DND-41 (cell line): ENCODE measurements around the gene COL20A1.

Source experiments
- ATAC-seq: fragments of 200-7000 bp; cut with Tn5 transposase; 3 replicates; pipeline ENCODE4 v1.9.1; 2021; ENCODE audit warnings: low read depth; ENCODE audit not compliant: insufficient read depth
- DNase-seq: peaks from one replicate; pipeline ENCODE4 v3.0.0-alpha.2; 2020
- H2AFZ ChIP-seq: 2 replicates; pipeline ENCODE4 v1.6.0; 2012; ENCODE audit warnings: low read depth, low read length
- H3K27ac ChIP-seq: 2 replicates; pipeline ENCODE4 v1.5.1; 2012; ENCODE audit warnings: low read length, inconsistent platforms
- H3K27me3 ChIP-seq: fragments of 200-600 bp; sonication (generic); 2 replicates; pipeline ENCODE4 v1.6.0; 2012; ENCODE audit warnings: low read length, mild to moderate bottlenecking, inconsistent platforms; ENCODE audit not compliant: insufficient read depth, poor library complexity
- H3K36me3 ChIP-seq: 2 replicates; pipeline ENCODE4 v1.5.1; 2012; ENCODE audit warnings: low read length, inconsistent platforms; ENCODE audit not compliant: insufficient read depth
- H3K4me1 ChIP-seq: 2 replicates; pipeline ENCODE4 v1.5.1; 2012; ENCODE audit warnings: mild to moderate bottlenecking, low read length; ENCODE audit not compliant: insufficient read depth
- H3K4me2 ChIP-seq: 2 replicates; pipeline ENCODE4 v1.6.0; 2012; ENCODE audit warnings: mild to moderate bottlenecking, moderate library complexity, low read length, inconsistent platforms; ENCODE audit not compliant: insufficient read depth
- H3K4me3 ChIP-seq, 2 experiments: fragments of 200-600 bp in 1 of 2; shearing (Covaris generic) in 1 of 2; 2 replicates each; pipeline ENCODE4 v1.5.1; 2012 to 2016; ENCODE audit warnings: inconsistent platforms in 2 of 2, low read length in 2 of 2, mild to moderate bottlenecking in 2 of 2, low read depth in 1 of 2, moderate library complexity in 1 of 2
- H3K79me2 ChIP-seq: 2 replicates; pipeline ENCODE4 v1.6.0; 2012; ENCODE audit warnings: low read length, inconsistent platforms; ENCODE audit not compliant: insufficient read depth
- H3K9ac ChIP-seq: 2 replicates; pipeline ENCODE4 v1.6.0; 2012; ENCODE audit warnings: low read depth, mild to moderate bottlenecking, inconsistent platforms, low read length, moderate library complexity
- H3K9me3 ChIP-seq: 2 replicates; pipeline ENCODE4 v1.5.1; 2012; ENCODE audit warnings: low read length, moderate library complexity, mild to moderate bottlenecking, inconsistent platforms; ENCODE audit not compliant: insufficient read depth, severe bottlenecking
- H4K20me1 ChIP-seq: 2 replicates; pipeline ENCODE4 v1.6.0; 2012; ENCODE audit warnings: low read length; ENCODE audit not compliant: insufficient read depth
- EZH2 ChIP-seq: IDR thresholded peaks from 3 replicates; pipeline ENCODE4 v1.6.1; 2012; ENCODE audit warnings: borderline replicate concordance, low read depth, mild to moderate bottlenecking, moderate library complexity, low read length, inconsistent platforms; ENCODE audit not compliant: severe bottlenecking
- TF ChIP-seq, protein P1 (sequence below): IDR thresholded peaks from 2 replicates; pipeline ENCODE4 v1.5.1; 2012; ENCODE audit warnings: borderline replicate concordance, low read length, moderate library complexity, mild to moderate bottlenecking; ENCODE audit not compliant: poor library complexity, severe bottlenecking; ENCODE audit errors: extremely low read depth

The COL20A1 gene

DNA sequence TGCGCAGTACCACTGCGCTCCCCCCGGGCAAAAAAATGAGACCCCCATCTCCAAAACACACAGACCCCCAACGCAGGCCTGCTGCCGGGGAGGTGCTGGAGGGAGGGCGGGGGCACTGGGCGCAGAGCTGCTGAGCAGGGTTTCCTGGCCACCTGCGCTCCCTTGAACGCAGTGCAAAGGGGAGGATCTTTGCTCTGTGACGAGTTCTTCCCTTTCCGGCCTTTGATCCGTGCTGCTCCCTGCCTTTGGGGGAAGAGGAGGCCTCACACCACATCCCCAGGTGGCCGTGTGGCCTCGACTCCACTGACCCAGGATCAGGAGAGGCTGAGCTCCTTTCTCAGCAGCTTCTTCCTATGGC is 8.9 kb upstream of the COL20A1 start:
- peak overlapping the region; percentile 68 for H3K4me2 ChIP-seq

DNA sequence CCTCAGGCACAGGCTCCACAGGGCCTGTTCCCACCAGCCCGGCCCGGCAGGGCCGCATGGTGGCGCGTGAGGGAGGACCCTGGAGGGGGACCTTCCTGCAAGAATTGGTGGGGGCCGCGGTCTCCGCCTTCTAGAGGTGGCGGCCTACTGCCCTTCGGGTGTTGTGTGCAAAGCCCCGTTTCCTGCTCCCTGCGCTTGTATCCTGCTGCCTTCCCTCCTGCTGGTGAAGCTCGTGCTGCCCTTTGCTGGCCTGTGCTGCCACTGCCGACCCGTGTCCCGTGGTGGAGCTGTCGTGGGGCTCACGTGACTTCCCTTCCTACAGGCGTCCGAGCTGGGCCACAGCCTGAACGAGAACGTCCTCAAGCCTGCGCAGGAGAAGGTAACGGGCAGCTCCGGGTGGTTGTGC is 8.4 kb upstream of the COL20A1 start:
- H3K4me3 ChIP-seq: peak overlapping the region; percentile 14 to 59; a peak in 3 of 4 replicates
- peak overlapping the region; percentile 93 for H3K27ac ChIP-seq
- peaks cover 22% of the 10 kb centered on the region for H4K20me1 ChIP-seq
- H2AFZ ChIP-seq: peak overlapping the region; percentile 57
- H3K36me3 ChIP-seq: peaks cover 89% of the 10 kb centered on the region
- DNase-seq (peak; percentile 72), ATAC-seq (peak; percentile 57)
- TF ChIP-seq EZH2: no peak
- TF ChIP-seq, protein P1, sequence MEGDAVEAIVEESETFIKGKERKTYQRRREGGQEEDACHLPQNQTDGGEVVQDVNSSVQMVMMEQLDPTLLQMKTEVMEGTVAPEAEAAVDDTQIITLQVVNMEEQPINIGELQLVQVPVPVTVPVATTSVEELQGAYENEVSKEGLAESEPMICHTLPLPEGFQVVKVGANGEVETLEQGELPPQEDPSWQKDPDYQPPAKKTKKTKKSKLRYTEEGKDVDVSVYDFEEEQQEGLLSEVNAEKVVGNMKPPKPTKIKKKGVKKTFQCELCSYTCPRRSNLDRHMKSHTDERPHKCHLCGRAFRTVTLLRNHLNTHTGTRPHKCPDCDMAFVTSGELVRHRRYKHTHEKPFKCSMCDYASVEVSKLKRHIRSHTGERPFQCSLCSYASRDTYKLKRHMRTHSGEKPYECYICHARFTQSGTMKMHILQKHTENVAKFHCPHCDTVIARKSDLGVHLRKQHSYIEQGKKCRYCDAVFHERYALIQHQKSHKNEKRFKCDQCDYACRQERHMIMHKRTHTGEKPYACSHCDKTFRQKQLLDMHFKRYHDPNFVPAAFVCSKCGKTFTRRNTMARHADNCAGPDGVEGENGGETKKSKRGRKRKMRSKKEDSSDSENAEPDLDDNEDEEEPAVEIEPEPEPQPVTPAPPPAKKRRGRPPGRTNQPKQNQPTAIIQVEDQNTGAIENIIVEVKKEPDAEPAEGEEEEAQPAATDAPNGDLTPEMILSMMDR: peak; percentile 22
- H3K79me2 ChIP-seq: peaks cover 15% of the 10 kb centered on the region
- H3K9ac ChIP-seq: peak overlapping the region; percentile 75
- peak overlapping the region; percentile 68 for H3K4me2 ChIP-seq
- H3K4me1 ChIP-seq: peaks cover 32% of the 10 kb centered on the region
- H3K27me3 ChIP-seq: no peaks in the 10 kb centered on the region
- no peaks in the 10 kb centered on the region for H3K9me3 ChIP-seq

More for the DNA sequence above, 8.9 kb upstream of the COL20A1 start:
- H3K36me3 ChIP-seq: peaks cover 90% of the 10 kb centered on the region
- no peak for TF ChIP-seq EZH2
- TF ChIP-seq, protein P1: no peak
- H3K4me3 ChIP-seq: peak overlapping the region; percentile 14 to 59; a peak in 3 of 4 replicates
- no peaks in the 10 kb centered on the region for H3K27me3 ChIP-seq
- peak; percentile 92 for DNase-seq
- H3K4me1 ChIP-seq: peaks cover 32% of the 10 kb centered on the region
- no peaks in the 10 kb centered on the region for H3K9me3 ChIP-seq
- peak; percentile 90 for ATAC-seq
- H2AFZ ChIP-seq: peak overlapping the region; percentile 57
- peaks cover 20% of the 10 kb centered on the region for H4K20me1 ChIP-seq
- H3K79me2 ChIP-seq: peaks cover 15% of the 10 kb centered on the region
- peak overlapping the region; percentile 75 for H3K9ac ChIP-seq
- peak overlapping the region; percentile 93 for H3K27ac ChIP-seq

DNA sequence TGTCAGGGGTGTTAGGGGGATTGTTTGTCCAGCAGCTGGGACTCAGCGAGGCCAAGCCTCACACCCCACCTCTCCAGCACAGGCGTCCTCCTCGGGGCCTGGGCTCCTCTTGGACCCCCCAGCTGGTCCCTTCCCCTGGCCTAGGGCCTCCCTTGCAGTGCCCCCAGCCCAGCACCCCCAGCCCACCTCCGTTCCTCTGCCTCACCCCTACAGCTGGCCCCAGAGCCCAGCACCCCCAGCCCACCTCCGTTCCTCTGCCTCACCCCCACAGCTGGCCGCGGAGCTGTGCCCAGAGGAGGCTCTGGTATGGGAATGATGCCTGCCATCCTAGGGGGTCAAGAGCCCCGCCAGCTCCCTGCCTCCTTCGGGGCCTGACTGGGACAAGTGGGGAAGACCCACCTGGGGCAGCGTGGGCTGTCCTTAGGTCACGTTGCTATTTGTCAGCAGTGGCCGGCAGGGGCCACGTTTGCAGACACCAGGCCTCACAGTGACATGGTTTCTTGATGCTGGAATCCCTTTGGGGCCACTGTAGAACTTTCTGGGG is 7.9 kb upstream of the COL20A1 start:
- Histone ChIP-seq H3K4me3 (peak overlapping the region in 1 of 2 experiments; percentile 59; a peak in 2 of 4 replicates), H4K20me1 (peaks cover 27% of the 10 kb centered on the region), H3K4me2 (peak overlapping the region; percentile 68), H3K36me3 (peaks cover 89% of the 10 kb centered on the region), H3K4me1 (peaks cover 32% of the 10 kb centered on the region), H3K27ac (peak overlapping the region; percentile 93), H3K9ac (peak overlapping the region; percentile 75), H3K9me3 (no peaks in the 10 kb centered on the region), H3K79me2 (peaks cover 15% of the 10 kb centered on the region), H2AFZ (no peak overlapping the region), H3K27me3 (no peaks in the 10 kb centered on the region)
- DNase-seq: no peak
- ATAC-seq: no peak
- TF ChIP-seq, protein P1: no peak
- TF ChIP-seq EZH2: no peak
